ENCODE data around the gene UBAC1.

The UBAC1 gene

GRCh38 chr9:135993409-135993742 lies 32.2 kb upstream of the UBAC1 start:
- no peak for DNase-seq

- peak; percentile 93 for DNase-seq
Observed at GRCh38 chr9:135992486-135993408, 31.6 kb upstream of the UBAC1 start.

- DNase-seq: no peak
Observed at GRCh38 chr9:135991771-135992170, 30.6 kb upstream of the UBAC1 start.

GRCh38 chr9:135990468-135991429 lies 29.6 kb upstream of the UBAC1 start:
- DNase-seq: peak; percentile 46

- no peak for DNase-seq
Observed at GRCh38 chr9:135989722-135990467, 28.7 kb upstream of the UBAC1 start.

GRCh38 chr9:135989157-135989556 lies 28.0 kb upstream of the UBAC1 start:
- no peak for DNase-seq

GRCh38 chr9:135988493-135988892 lies 27.3 kb upstream of the UBAC1 start:
- no peak for DNase-seq

- no peak for DNase-seq
Observed at GRCh38 chr9:135987838-135988404, 26.7 kb upstream of the UBAC1 start.

GRCh38 chr9:135986605-135987004 lies 25.4 kb upstream of the UBAC1 start:
- DNase-seq: no peak

- DNase-seq: no peak
Observed at GRCh38 chr9:135985889-135986288, 24.7 kb upstream of the UBAC1 start.

- no peak for DNase-seq
Observed at GRCh38 chr9:135985459-135985774, 24.2 kb upstream of the UBAC1 start.

- DNase-seq: no peak
Observed at GRCh38 chr9:135984072-135984710, 23.0 kb upstream of the UBAC1 start.

GRCh38 chr9:135983208-135984071 lies 22.3 kb upstream of the UBAC1 start:
- no peak for DNase-seq

- DNase-seq: no peak
Observed at GRCh38 chr9:135982499-135983207, 21.5 kb upstream of the UBAC1 start.

GRCh38 chr9:135980926-135981630 lies 19.9 kb upstream of the UBAC1 start:
- no peak for DNase-seq

GRCh38 chr9:135979547-135980166 lies 18.5 kb upstream of the UBAC1 start:
- no peak for DNase-seq

- DNase-seq: no peak
Observed at GRCh38 chr9:135978642-135979546, 17.7 kb upstream of the UBAC1 start.

- DNase-seq: no peak
Observed at GRCh38 chr9:135976944-135977343, 15.8 kb upstream of the UBAC1 start.
